Stimulated activated CD4-positive, alpha-beta T cell treated with anti-CD3 and anti-CD28 coated beads, Interleukin-2, amount 100 ng/mL, for 48 hours (primary cell): ENCODE data around the gene TNRC6C.
"Not testable (repeated sequence)": the region's sequence is repeated elsewhere in the genome, so short reads cannot be mapped to it uniquely, and the experiment has no call there.

Source experiments
- DNase-seq, 2 donors: peaks; one replicate each; pipeline ENCODE4 v3.0.0-alpha.2; 2020

Gene TNRC6C

GRCh38 chr17:78114831-78115723, 156.6 kb downstream of the TNRC6C start:
- DNase-seq = no peak

GRCh38 chr17:78115803-78116202, 157.3 kb downstream of the TNRC6C start:
- DNase-seq = not testable (repeated sequence)

DNA sequence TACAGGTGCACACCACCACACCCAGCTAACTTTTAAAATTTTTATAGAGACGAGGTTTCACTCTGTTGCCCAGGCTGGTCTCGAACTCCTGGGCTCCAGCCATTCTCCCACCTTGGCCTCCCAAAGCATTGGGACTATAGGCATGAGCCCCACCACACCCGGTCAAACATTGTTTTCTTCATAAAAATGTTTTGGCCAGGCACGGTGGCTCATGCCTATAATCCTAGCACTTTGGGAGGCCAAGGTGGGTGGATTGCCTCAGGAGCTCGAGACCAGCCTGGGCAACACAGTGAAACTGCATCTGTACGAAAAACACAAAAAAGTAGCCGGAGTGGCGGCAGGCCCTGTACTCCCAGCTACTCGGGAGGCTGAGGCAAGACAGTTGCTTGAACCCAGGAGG, 157.9 kb downstream of the TNRC6C start:
- DNase-seq = no peak

- no peak for DNase-seq
Observed at GRCh38 chr17:78117027-78117981, 158.8 kb downstream of the TNRC6C start.

DNA sequence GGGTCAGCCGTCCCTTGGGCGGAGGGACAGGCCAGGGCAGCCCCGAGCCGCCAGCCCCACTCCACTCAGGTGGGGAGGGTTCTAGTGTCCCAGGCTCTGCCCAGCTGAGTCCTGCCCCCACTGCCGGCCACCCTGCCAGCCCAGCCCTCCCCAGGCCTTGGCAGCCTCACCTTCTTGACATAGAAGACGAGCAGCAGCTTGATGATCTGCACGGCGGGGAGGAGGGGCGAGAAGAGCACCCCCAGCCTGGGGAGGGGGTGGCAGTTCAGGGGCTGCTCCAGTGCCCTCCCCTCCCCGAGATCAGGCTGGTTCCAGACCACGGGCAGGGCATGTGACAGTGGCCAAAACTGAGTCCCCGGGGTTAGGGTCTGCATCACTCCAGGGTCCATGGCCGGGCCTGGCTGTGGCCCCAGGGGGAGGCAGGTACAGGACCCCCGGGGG, 160.3 kb downstream of the TNRC6C start:
- DNase-seq = no peak

GRCh38 chr17:78120537-78120936, 162.0 kb downstream of the TNRC6C start:
- DNase-seq = no peak

- no peak for DNase-seq
Observed at GRCh38 chr17:78120971-78121800, 162.7 kb downstream of the TNRC6C start.

DNA sequence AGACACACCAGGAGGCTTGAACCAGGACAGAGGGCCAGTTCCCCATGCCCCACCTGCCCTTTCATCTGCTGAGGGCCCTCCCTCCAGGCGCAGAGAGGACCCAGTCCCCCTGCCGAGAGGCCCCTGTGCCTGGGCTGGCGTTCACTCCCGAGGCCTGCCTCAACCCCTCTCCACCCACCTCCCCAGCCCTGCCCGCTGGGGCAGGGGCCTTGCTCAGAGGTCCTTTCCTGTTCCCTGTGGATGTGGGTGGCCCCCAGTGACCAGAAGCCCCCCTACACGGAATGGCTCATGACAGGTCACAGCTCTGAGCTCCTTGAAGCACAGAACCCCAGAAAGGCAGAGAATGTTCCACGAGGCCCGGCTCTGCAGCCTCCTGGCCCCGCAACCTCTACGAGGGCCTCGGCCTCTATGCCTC, 163.3 kb downstream of the TNRC6C start:
- DNase-seq = no peak

DNA sequence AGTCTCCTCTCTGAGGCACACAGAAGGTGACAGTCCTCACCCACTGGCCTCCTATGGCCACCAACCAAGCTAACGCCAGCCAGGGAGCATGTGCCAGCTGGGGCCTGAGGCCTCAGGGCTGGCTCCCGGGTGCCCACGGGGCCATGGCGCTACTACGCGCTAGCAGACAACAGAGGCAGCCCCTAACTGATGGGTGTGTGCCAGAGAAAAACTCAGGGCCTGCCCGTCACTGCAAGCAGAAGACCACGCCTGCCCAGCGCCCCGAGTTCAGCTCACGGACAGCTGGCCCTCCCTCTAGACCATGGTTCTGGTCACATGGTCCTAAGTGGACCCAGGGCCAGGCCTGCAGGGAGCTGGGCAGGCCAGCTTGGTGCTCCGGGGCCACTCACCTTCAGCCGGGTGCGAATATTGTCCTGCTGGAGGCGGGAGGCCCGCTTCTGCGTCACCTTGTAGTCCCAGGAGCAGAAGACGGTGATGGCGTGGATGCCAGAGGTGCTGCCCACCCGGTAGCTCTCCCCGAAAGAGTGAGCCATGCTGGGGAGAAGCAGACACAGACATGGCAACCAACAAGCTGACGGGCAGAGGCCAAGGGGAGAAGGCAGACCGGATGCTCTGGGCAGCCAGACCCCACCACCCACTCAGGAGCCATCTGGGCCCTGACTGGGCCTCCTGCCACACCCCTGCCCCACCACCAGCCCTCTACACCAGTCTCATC, 163.9 kb downstream of the TNRC6C start:
- no peak for DNase-seq

DNA sequence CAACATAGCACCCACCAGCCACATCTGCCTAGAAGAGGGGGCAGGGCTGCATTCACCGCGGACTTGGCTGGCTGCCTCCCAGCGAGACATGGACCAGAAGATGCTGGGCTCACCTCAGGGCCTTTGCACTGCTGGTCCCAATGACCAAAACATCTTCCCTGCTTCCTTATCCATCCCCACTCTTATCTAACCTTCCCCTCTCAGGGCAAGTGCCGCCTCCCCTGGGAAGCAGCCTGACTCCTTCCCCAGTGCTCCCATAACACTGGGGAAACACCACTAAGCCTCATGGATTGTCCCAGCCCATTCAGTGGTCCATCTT, 164.4 kb downstream of the TNRC6C start:
- no peak for DNase-seq

DNA sequence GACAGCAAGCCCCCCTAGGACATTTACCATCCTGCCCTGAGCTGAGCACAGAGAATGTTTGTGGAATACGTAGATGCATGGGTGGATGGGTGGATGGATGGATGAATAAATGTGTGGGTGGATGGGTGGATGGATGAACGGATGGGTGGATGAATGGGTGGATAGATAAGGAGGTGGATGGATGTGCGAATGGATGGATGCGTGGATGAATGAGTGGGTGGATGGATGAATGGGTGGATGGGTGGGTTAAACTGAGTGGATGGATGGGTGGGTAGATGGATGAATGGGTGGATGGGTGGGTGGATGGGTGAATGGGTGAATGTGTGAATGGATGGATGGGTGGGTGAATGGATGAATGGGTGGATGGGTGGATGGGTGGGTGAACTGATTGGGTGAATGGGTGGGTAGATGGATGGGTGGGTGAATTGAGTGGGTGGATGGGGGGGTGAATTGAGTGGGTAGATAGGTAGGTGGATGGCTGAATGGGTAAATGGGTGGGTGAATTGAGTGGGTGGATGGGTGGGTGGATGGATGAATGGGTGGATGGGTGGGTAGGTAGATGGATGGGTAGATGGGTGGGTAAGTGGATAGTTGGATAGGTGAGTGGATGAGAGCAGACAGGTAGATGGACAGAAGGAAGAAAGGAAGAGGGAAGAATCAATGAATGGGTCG, 164.9 kb downstream of the TNRC6C start:
- DNase-seq = no peak

- DNase-seq = no peak
Observed at GRCh38 chr17:78124081-78124835, 165.8 kb downstream of the TNRC6C start.

GRCh38 chr17:78124836-78125137, 166.3 kb downstream of the TNRC6C start:
- DNase-seq = no peak

GRCh38 chr17:78125138-78125913, 166.8 kb downstream of the TNRC6C start:
- DNase-seq = no peak

- DNase-seq = no peak
Observed at GRCh38 chr17:78125976-78126894, 167.7 kb downstream of the TNRC6C start.

GRCh38 chr17:78126895-78127238, 168.4 kb downstream of the TNRC6C start:
- DNase-seq = no peak

- DNase-seq = peak in 1 of 2 donors; percentile 52
Observed at GRCh38 chr17:78127239-78127887, 168.9 kb downstream of the TNRC6C start.

DNA sequence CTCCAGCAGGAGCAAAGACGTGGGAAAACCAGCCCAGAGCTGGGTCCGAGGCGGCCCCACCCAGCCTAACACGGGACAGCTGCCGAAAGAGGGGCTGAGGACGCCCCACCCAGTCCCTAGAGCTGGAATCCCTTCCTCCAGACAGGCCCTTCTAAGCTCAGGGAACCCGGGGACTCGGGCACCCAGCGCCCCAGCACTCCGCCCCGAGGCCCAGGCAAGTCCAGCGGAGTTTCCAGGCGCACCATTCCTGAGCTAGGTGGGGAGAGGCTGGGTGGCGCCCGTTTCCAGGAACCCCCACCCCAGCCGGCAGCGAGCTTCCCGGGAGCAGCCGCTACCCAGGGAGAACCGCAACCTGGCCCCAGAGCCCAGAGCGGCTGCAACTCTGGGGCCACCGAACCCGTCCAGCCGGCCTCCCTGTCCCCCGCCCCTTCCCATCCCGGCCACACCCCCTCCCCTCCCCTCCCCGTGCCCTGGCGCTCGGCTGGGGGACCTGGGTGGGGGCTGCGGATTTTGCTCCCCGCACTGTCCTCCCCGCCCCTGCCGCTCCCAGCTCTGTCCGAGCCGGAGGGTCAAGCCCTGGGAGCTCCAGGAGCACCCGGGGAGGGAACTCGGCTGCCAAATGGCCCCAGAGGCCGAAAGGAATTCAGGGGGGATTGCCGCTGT, 169.5 kb downstream of the TNRC6C start:
- no peak for DNase-seq
